GM23248 (cell line): ENCODE data around the gene GPR52. TPM values are rescaled to one million over a fixed set of nuclear protein-coding genes. Genes with fewer than 3 reads are reported as not detected.

Source experiments
- DNase-seq: peaks from one replicate; pipeline ENCODE4 v3.0.0-alpha.2; 2015
- H2AFZ ChIP-seq: fragments of 200-600 bp; sonication (generic); 2 replicates; pipeline ENCODE4 v1.6.1; 2016; ENCODE audit warnings: antibody characterized with exemption
- H3F3A ChIP-seq: fragments of 200-600 bp; sonication (generic); 2 replicates; pipeline ENCODE4 v1.6.1; 2016; ENCODE audit warnings: mild to moderate bottlenecking, antibody characterized with exemption, mixed run types; ENCODE audit not compliant: insufficient read depth
- H3K27ac ChIP-seq: fragments of 200-600 bp; sonication (generic); 2 replicates; pipeline ENCODE4 v1.5.1; 2016; ENCODE audit warnings: mild to moderate bottlenecking
- H3K27me3 ChIP-seq: fragments of 200-600 bp; sonication (generic); replicated peaks from 2 replicates; pipeline ENCODE4 v1.6.1; 2016; ENCODE audit warnings: mild to moderate bottlenecking; ENCODE audit not compliant: insufficient read depth
- H3K36me3 ChIP-seq: fragments of 200-600 bp; sonication (generic); 2 replicates; pipeline ENCODE4 v1.6.1; 2016; ENCODE audit warnings: low read depth, mild to moderate bottlenecking
- H3K4me1 ChIP-seq: fragments of 200-600 bp; sonication (generic); 2 replicates; pipeline ENCODE4 v1.6.1; 2016; ENCODE audit warnings: mild to moderate bottlenecking; ENCODE audit not compliant: insufficient read depth
- H3K4me2 ChIP-seq: fragments of 200-600 bp; sonication (generic); one replicate; pipeline ENCODE4 v1.6.1; 2016; ENCODE audit warnings: mild to moderate bottlenecking; ENCODE audit not compliant: unreplicated experiment
- H3K4me3 ChIP-seq: fragments of 200-600 bp; sonication (generic); 2 replicates; pipeline ENCODE4 v1.5.1; 2016; ENCODE audit warnings: mild to moderate bottlenecking
- H3K79me2 ChIP-seq: fragments of 200-600 bp; sonication (generic); 2 replicates; pipeline ENCODE4 v1.6.1; 2016; ENCODE audit warnings: mild to moderate bottlenecking; ENCODE audit not compliant: insufficient read depth
- H3K9ac ChIP-seq: fragments of 200-600 bp; sonication (generic); 2 replicates; pipeline ENCODE4 v1.6.1; 2016; ENCODE audit warnings: mild to moderate bottlenecking
- H3K9me2 ChIP-seq: fragments of 200-600 bp; sonication (generic); 2 replicates; pipeline ENCODE4 v1.6.1; 2016; ENCODE audit warnings: mixed run types, mild to moderate bottlenecking, moderate library complexity; ENCODE audit not compliant: insufficient read depth
- H3K9me3 ChIP-seq: fragments of 200-600 bp; sonication (generic); one replicate; pipeline ENCODE4 v1.6.1; 2017; ENCODE audit warnings: low read depth
- H4K20me1 ChIP-seq: fragments of 200-600 bp; sonication (generic); 2 replicates; pipeline ENCODE4 v1.6.0; 2016; ENCODE audit not compliant: insufficient read depth
- EZH2 ChIP-seq: fragments of 200-600 bp; sonication (generic); IDR thresholded peaks from 2 replicates; pipeline ENCODE4 v1.6.1; 2018; ENCODE audit warnings: antibody characterized with exemption, mild to moderate bottlenecking; ENCODE audit not compliant: insufficient read depth, poor library complexity, severe bottlenecking
- EZH2phosphoT487 ChIP-seq: fragments of 200-600 bp; sonication (generic); IDR thresholded peaks from 2 replicates; pipeline ENCODE4 v1.6.1; 2018; ENCODE audit warnings: antibody characterized with exemption, moderate library complexity, mild to moderate bottlenecking, low read depth; ENCODE audit not compliant: insufficient read depth
- in situ Hi-C: fragments of 300-500 bp; cut with MboI; formaldehyde crosslinking; loops from 2 replicates; pipeline ENCODE4 v1.15.0; 2020
- polyA plus RNA-seq: library from polyadenylated mRNA; unstranded; fragments of >200 nt; fragmentation: Nextera tagmentation; extraction: Ambion mirVana; gene quantifications from 2 replicates; pipeline ENCODE4 v1.2.1, GENCODE V29; 2016
- total RNA-seq: library from RNA; depleted of rRNA; stranded (reverse); fragments of >200 nt; shearing (Covaris generic); gene quantifications from 2 replicates; pipeline ENCODE4 v1.2.3, GENCODE V29; 2014

The GPR52 gene
- total and polyA plus RNA-seq, 2 experiments from 2014 or later: not detected

- no peaks in the 10 kb centered on the region for H3K79me2 ChIP-seq
- H3K9me3 ChIP-seq: no peaks in the 10 kb centered on the region
- H3K4me2 ChIP-seq: no peak overlapping the region
- no peaks in the 10 kb centered on the region for H4K20me1 ChIP-seq
- no peaks in the 10 kb centered on the region for H3K4me1 ChIP-seq
- no peaks in the 10 kb centered on the region for H3K27me3 ChIP-seq
- H3K9ac ChIP-seq: no peak overlapping the region
- no peaks in the 10 kb centered on the region for H3F3A ChIP-seq
- H3K9me2 ChIP-seq: no peaks in the 10 kb centered on the region
- H2AFZ ChIP-seq: no peak overlapping the region
- H3K4me3 ChIP-seq: no peak overlapping the region
- H3K36me3 ChIP-seq: no peaks in the 10 kb centered on the region
- no peak for TF ChIP-seq EZH2phosphoT487
- no peak for TF ChIP-seq EZH2
- in situ Hi-C loops: no loop called here
- DNase-seq: no peak
- H3K27ac ChIP-seq: no peak overlapping the region
Measured at GRCh38 chr1:174497478-174497877, 49.7 kb downstream of the GPR52 start.
